ENCODE data around the gene ZNF335.
"Not testable (repeated sequence)": the region's sequence is repeated elsewhere in the genome, so short reads cannot be mapped to it uniquely, and the experiment has no call there.

ZNF335 gene

GRCh38 chr20:45931680-45932079 is 40.3 kb downstream of the ZNF335 start:
- not testable (repeated sequence) for DNase-seq

GRCh38 chr20:45927071-45927878 is 44.7 kb downstream of the ZNF335 start:
- DNase-seq: no peak

GRCh38 chr20:45926731-45927070 is 45.3 kb downstream of the ZNF335 start:
- DNase-seq: no peak

GRCh38 chr20:45925821-45926506 is 46.0 kb downstream of the ZNF335 start:
- DNase-seq: no peak

GRCh38 chr20:45924391-45925261 is 47.4 kb downstream of the ZNF335 start:
- peak in 1 of 2 donors; percentile 12 for DNase-seq

- no peak for DNase-seq
Observed at GRCh38 chr20:45921337-45922189, 50.4 kb downstream of the ZNF335 start.

- no peak for DNase-seq
Observed at GRCh38 chr20:45920462-45921336, 51.3 kb downstream of the ZNF335 start.

- no peak for DNase-seq
Observed at GRCh38 chr20:45919542-45920399, 52.2 kb downstream of the ZNF335 start.

GRCh38 chr20:45918779-45919537 is 53.0 kb downstream of the ZNF335 start:
- no peak for DNase-seq

- no peak for DNase-seq
Observed at GRCh38 chr20:45918182-45918737, 53.7 kb downstream of the ZNF335 start.

- DNase-seq: peak in 1 of 2 donors; percentile 7
Observed at GRCh38 chr20:45917790-45918141, 54.2 kb downstream of the ZNF335 start.

- no peak for DNase-seq
Observed at GRCh38 chr20:45913116-45913515, 58.9 kb downstream of the ZNF335 start.

GRCh38 chr20:45912344-45912682 is 59.7 kb downstream of the ZNF335 start:
- DNase-seq: no peak

- peak in 1 of 2 donors; percentile 60 for DNase-seq
Observed at GRCh38 chr20:45911486-45912343, 60.3 kb downstream of the ZNF335 start, which contains the start of gene PLTP. Gene PLTP (minus strand): TSS chr20:45912155. CDS start chr20:45911452, 703 bp downstream.

GRCh38 chr20:45910670-45911485 is 61.1 kb downstream of the ZNF335 start:
- DNase-seq: peak; percentile 51 to 76

GRCh38 chr20:45909817-45910669 is 62.0 kb downstream of the ZNF335 start:
- DNase-seq: no peak
